Adrenal gland (tissue), 12 donors: Measurements from ENCODE around the gene SVOP. TPM values are rescaled to one million over a fixed set of nuclear protein-coding genes. Genes with fewer than 3 reads are reported as not detected.

Experiments used
- DNase-seq, 7 donors: peaks; one replicate each; pipeline ENCODE4 v3.0.0-alpha.2; 2019 to 2020
- H3K27ac ChIP-seq, 5 donors: fragments of 200-600 bp; sonication (generic) in 4 of 5; 1 replicate in 3 of 5; 2 replicates in 2 of 5; pipeline versions ENCODE4 v1.5.1 to v1.8.0; 2016 to 2020; ENCODE audit warnings: mild to moderate bottlenecking in 1 of 5
- H3K27me3 ChIP-seq: fragments of 200-600 bp; 2 replicates; pipeline ENCODE4 v1.8.0; 2021
- H3K36me3 ChIP-seq, 2 donors: fragments of 200-600 bp; replicated peaks in 1 of 2; 1 replicate in 1 of 2; 2 replicates in 1 of 2; pipeline versions ENCODE4 v1.5.1 to v1.8.0; 2018 to 2022
- H3K4me1 ChIP-seq, 2 donors: fragments of 200-600 bp; replicated peaks in 1 of 2; 1 replicate in 1 of 2; 2 replicates in 1 of 2; pipeline versions ENCODE4 v1.5.1 to v1.8.0; 2018 to 2021
- H3K4me3 ChIP-seq, 4 donors: fragments of 200-600 bp; sonication (generic) in 3 of 4; one replicate each; pipeline ENCODE4 v1.5.1; 2016 to 2018
- H3K9me3 ChIP-seq, 3 donors: fragments of 200-600 bp; sonication (generic) in 1 of 3; replicated peaks in 1 of 3; 1 replicate in 2 of 3; 2 replicates in 1 of 3; pipeline versions ENCODE4 v1.5.1 to v1.8.0; 2016 to 2021
- POLR2A ChIP-seq, 2 donors: fragments of 450-650 bp; IDR thresholded peaks; one replicate each; pipeline ENCODE4 v1.6.1; 2017; ENCODE audit warnings: antibody characterized with exemption in 2 of 2, mild to moderate bottlenecking in 2 of 2, moderate library complexity in 1 of 2
- WGBS, 4 donors: extraction: QIAGEN DNeasy Blood & Tissue Kit in 2 of 4; methylation state at CpG; one replicate each; pipeline versions ENCODE4 v1.1.5 to v1.1.7; 2013 to 2017; 5-methylcytosine and 5-hydroxymethylcytosine counted together
- intact Hi-C, 2 donors: fragments of 100-400 bp; cut with DNase I; formaldehyde crosslinking; loops; one replicate each; pipeline versions ENCODE4 v1.14.1 to v1.15.0; 2022 to 2023
- polyA plus RNA-seq, 3 donors: library from polyadenylated mRNA; stranded (reverse); fragments of 200-250 nt in 2 of 3; fragments of 350-450 nt in 1 of 3; fragmentation: Illumina TruSeq in 1 of 3; extraction: RNeasy Lipid Tissue Mini Kit (QIAGEN cat#74804) in 1 of 3; gene quantifications; one replicate each; pipeline ENCODE4 v1.2.3, GENCODE V29; 2013 to 2014
- total RNA-seq, 9 donors: library from RNA; depleted of rRNA in 4 of 9; stranded (reverse); fragments of >200 nt in 4 of 9; fragments of 120-200 nt in 1 of 9; fragmentation: NEBNext Ultra II Directional in 1 of 9; extraction: Animal tissue kit (Norgen Biotek cat#: 25700) in 1 of 9; gene quantifications; one replicate each; pipeline versions ENCODE4 v1.1.0 to v1.2.4, GENCODE V29; 2013 to 2023
- TF ChIP-seq, protein P1 (sequence below), 6 experiments: fragments of 450-650 bp in 4 of 6; fragments of 200-600 bp in 2 of 6; sonication (generic) in 1 of 6; IDR thresholded peaks; 1 replicate in 5 of 6; 2 replicates in 1 of 6; pipeline versions ENCODE4 v1.5.1 to v1.8.0; 2016 to 2021; ENCODE audit warnings: antibody characterized with exemption in 6 of 6, mild to moderate bottlenecking in 2 of 6, moderate library complexity in 1 of 6
- donor health status: healthy with polysubstance abuse.
- donor health status: Bipolar disorder and iron deficiency.
- donor health status: DM: yes; HTN: yes; CAD: no.
- donor health status: DM: no; HTN: no; CAD: no.
- donor health status: DM: no; HTN: no; CAD: no.
- donor health status: DM: yes; HTN: yes; CAD: no.

SVOP gene
- total and polyA plus RNA-seq, 12 donors: 0.08 to 2.6 (median 0.98) TPM; not detected in 4

GRCh38 chr12:108955225-108955835, 65.5 kb downstream of the SVOP start:
- peak; percentile 28 to 76 (median 67) for DNase-seq
- TF ChIP-seq POLR2A (IDR thresholded peaks at IDR 0.05): no peak
- TF ChIP-seq, protein P1, sequence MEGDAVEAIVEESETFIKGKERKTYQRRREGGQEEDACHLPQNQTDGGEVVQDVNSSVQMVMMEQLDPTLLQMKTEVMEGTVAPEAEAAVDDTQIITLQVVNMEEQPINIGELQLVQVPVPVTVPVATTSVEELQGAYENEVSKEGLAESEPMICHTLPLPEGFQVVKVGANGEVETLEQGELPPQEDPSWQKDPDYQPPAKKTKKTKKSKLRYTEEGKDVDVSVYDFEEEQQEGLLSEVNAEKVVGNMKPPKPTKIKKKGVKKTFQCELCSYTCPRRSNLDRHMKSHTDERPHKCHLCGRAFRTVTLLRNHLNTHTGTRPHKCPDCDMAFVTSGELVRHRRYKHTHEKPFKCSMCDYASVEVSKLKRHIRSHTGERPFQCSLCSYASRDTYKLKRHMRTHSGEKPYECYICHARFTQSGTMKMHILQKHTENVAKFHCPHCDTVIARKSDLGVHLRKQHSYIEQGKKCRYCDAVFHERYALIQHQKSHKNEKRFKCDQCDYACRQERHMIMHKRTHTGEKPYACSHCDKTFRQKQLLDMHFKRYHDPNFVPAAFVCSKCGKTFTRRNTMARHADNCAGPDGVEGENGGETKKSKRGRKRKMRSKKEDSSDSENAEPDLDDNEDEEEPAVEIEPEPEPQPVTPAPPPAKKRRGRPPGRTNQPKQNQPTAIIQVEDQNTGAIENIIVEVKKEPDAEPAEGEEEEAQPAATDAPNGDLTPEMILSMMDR (IDR thresholded peaks at IDR 0.05): no peak
- 9 to 19% (median 15%) methylated on average over 6 of the region's 6 CpGs for WGBS, 4 donors
- H3K4me3 ChIP-seq: no peak overlapping the region
- H3K27me3 ChIP-seq: no peaks in the 10 kb centered on the region
- no peaks in the 10 kb centered on the region for H3K36me3 ChIP-seq
- H3K27ac ChIP-seq: no peak overlapping the region
- intact Hi-C loops: no loop called here
- H3K4me1 ChIP-seq: peaks cover 6 to 7% of the 10 kb centered on the region in 2 donors
- H3K9me3 ChIP-seq: no peaks in the 10 kb centered on the region

DNA sequence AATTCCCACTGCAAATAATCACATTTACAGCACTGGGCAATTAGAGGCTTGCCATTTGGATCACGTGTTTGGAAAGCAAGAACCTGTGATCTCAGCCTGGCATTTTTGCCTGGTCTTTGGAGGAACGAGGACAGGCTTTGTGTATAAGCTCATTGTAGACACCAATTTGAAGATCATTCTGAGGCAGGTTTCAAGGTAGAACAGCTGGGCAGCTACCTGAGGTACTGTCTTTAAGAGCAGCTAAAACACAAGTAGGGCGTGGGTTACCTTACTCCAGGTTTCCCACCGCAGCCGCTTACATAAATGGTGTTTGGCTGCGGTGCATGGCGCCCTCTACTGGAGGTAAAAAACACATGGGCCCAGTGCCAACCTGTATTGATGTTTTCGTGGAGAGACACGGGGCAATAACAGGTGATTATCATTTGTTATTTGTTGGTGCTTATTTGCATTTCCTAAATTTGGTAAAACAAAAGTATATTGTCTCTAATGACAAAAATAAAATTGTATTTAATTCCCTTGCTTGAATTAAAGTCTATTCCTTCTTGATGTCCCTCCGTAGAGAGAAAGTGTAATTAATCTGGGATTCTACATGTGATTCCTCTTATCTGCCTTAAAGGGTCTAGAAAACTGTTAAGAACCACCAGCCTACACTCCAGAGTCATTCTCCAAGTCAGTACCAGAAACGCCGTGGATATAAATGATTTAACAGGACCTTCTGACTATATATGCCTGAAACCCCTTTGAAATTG, 69.7 kb downstream of the SVOP start:
- no peak for TF ChIP-seq POLR2A (IDR thresholded peaks at IDR 0.05)
- TF ChIP-seq, protein P1 (IDR thresholded peaks at IDR 0.05): peak; percentile 77 to 97 (median 90)
- Histone ChIP-seq H3K27me3 (no peaks in the 10 kb centered on the region), H3K4me1 (peaks cover 6 to 7% of the 10 kb centered on the region in 2 donors), H3K4me3 (no peak overlapping the region), H3K27ac (no peak overlapping the region), H3K36me3 (no peaks in the 10 kb centered on the region), H3K9me3 (no peaks in the 10 kb centered on the region)
- 18 to 23% (median 22%) methylated on average over 12 of the region's 12 CpGs for WGBS, 4 donors
- DNase-seq: peak; percentile 48 to 94 (median 73)
- intact Hi-C loops: no loop called here

DNA sequence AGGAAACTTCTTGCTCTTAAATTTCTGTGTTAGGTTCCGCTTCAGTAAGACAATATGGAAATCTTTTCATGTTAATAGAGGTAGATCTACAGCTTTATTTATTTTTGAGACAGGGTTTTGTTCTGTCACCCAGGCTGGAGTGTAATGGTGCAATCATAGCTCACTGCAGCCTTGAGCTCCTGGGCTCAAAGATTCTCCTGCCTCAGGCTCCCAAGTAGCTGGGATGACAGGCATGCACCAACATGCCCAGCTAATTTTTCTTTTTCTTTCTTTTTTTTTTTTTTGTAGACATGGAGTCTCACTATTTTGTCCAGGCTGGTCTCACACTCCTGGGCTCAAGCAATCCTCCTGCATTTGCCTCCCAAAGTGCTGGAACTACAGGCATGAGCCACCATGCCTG, 70.9 kb downstream of the SVOP start:
- WGBS, 4 donors: 86 to 100% (median 95%) methylated on average over 1 of the region's 1 CpG
- H3K36me3 ChIP-seq: no peaks in the 10 kb centered on the region
- DNase-seq: no peak
- no peak for TF ChIP-seq POLR2A (IDR thresholded peaks at IDR 0.05)
- TF ChIP-seq, protein P1 (IDR thresholded peaks at IDR 0.05): no peak
- H3K27me3 ChIP-seq: no peaks in the 10 kb centered on the region
- intact Hi-C loops: loop anchor here in 1 of 2 donors (10.0 kb wide), 1 partner anchor 135 kb away; no protein-coding TSS in a partner anchor
- no peak overlapping the region for H3K27ac ChIP-seq
- no peaks in the 10 kb centered on the region for H3K9me3 ChIP-seq
- peaks cover 6 to 7% of the 10 kb centered on the region in 2 donors for H3K4me1 ChIP-seq
- no peak overlapping the region for H3K4me3 ChIP-seq

DNA sequence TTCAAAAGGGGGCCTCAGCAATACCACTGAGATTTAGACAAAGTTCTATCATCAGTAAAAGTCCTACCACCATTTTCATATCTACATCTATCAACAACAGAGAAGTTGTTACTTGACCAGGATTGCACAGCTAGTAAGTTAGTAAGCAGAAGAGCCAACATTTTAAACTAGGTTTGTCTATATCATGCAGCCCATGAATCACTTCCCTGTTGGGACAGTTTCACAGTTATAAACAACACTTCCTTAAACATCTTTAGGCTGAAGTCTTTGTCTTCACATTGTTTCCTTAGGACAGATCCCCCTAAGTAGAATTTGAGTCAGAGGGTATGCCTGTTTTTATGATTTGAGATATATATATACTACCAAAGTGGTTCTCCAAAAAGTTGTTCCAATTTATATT, 72.5 kb downstream of the SVOP start:
- Histone ChIP-seq H3K27me3 (no peaks in the 10 kb centered on the region), H3K9me3 (no peaks in the 10 kb centered on the region), H3K4me3 (no peak overlapping the region), H3K36me3 (no peaks in the 10 kb centered on the region), H3K27ac (no peak overlapping the region), H3K4me1 (peaks cover 6 to 7% of the 10 kb centered on the region in 2 donors)
- no peak for DNase-seq
- intact Hi-C loops: loop anchor here in 1 of 2 donors (10.0 kb wide), 1 partner anchor 134 kb away; no protein-coding TSS in a partner anchor
- TF ChIP-seq, protein P1 (IDR thresholded peaks at IDR 0.05): no peak
